ENCODE results near the gene STAT1.

- no peak for TF ChIP-seq CTCF (IDR thresholded peaks at IDR 0.05 in 2 of 3, conservative IDR thresholded peaks at IDR 0.05 in 1 of 3; ENCODE audit: control insufficient read depth in 2 of 3, extremely low read depth in 1 of 3, insufficient read depth in 1 of 3, low read depth in 3 of 3, low read length in 3 of 3)
- TF ChIP-seq CHD2 (IDR thresholded peaks at IDR 0.05; ENCODE audit: borderline replicate concordance, low read depth, low read length): no peak
- TF ChIP-seq POLR2A (IDR thresholded peaks at IDR 0.05; ENCODE audit: low read depth, low read length): peak; percentile 36; the same call in 1 of the 2 replicates
- TF ChIP-seq ZNF217 (IDR thresholded peaks at IDR 0.05): no peak
- no peak for TF ChIP-seq ZSCAN29 (IDR thresholded peaks at IDR 0.05)
- TF ChIP-seq EZH2 (IDR thresholded peaks at IDR 0.05; ENCODE audit: borderline replicate concordance, control insufficient read depth, low read depth, low read length): no peak
- TF ChIP-seq ELK1 (IDR thresholded peaks at IDR 0.05; ENCODE audit: low read depth, low read length): no peak
- no peak for TF ChIP-seq IKZF1 (conservative IDR thresholded peaks at IDR 0.05)
- TF ChIP-seq NFXL1 (IDR thresholded peaks at IDR 0.05; ENCODE audit: borderline replicate concordance): no peak
- TF ChIP-seq SP1 (IDR thresholded peaks at IDR 0.05; ENCODE audit: low read depth, low read length): no peak
Measured at GRCh38 chr2:190993292-190993643, 20.7 kb downstream of the STAT1 start.

Data from GM12878 (cell line).